Measurements from ENCODE around the gene CDK8.

CDK8 gene

GRCh38 chr13:26323127-26323526 is 69.2 kb downstream of the CDK8 start:
- DNase-seq, result no peak

DNA sequence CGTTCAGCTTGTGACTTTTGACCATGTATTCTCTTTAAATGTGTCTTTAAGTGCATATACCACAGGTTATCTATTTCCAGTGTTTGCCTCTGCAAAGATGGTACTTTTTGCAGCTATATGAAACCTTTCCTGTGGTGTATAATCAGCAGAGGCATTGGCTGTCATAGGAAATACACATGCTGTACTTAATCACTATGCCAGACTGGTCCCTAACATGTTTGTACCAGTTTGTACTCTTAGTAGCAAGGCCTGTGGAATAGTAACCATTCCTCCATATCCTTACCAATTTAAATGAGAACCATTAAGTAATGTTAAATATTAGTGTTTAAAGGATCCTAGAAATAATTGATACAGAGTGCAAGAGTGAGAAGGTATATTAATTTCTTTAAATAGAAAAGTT is 69.8 kb downstream of the CDK8 start:
- DNase-seq, result no peak

GRCh38 chr13:26324294-26324693 is 70.4 kb downstream of the CDK8 start:
- DNase-seq, result no peak

- no peak for DNase-seq
These were observed 70.9 kb downstream of the CDK8 start for GRCh38 chr13:26324867-26325266.

- no peak for DNase-seq
These were observed 71.9 kb downstream of the CDK8 start for GRCh38 chr13:26325876-26326275.

GRCh38 chr13:26326562-26326961 is 72.6 kb downstream of the CDK8 start:
- DNase-seq, result no peak

GRCh38 chr13:26327940-26328725 is 74.2 kb downstream of the CDK8 start:
- DNase-seq, result no peak

DNA sequence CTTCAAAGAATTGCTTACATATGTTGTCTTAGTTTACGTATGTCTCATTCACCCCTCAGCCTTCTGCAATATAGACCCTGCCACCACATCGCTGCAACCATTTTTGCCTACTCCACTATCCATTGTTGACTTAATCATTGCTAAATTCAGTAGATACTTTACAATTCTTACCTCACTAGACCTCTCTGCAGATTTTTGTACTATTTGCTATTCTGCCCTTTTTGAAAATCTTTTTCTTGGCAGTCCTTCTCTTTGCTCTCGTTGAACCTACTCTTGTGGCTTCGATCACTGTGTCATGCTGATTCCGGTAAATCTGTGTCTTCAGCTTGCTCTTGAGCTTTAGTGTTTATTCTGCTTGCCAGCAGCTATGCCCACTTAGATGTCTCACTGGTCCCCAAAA is 81.2 kb downstream of the CDK8 start:
- no peak for DNase-seq

- no peak for DNase-seq
These were observed 86.9 kb downstream of the CDK8 start for GRCh38 chr13:26340807-26341206.

DNA sequence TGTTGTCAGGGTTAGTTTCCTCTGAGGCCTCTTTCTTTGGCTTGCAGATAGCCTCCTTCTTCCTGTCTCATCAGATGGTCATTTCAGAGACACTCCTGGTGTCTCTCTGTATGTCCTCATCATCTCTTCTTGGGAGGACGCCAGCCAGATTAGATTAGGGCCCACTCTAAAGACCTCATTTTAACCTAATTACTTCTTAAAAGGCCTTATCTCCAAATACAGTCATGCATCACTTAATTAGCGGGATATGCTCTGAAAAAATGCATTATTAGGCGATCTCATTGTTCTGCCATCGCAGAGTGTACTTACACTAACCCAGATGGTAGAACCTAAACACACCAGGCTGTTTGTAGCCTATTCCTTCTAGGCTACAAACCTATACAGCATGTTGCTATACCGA is 89.0 kb downstream of the CDK8 start:
- DNase-seq, result no peak

- DNase-seq, result no peak
These were observed 89.9 kb downstream of the CDK8 start for GRCh38 chr13:26343816-26344215.

DNA sequence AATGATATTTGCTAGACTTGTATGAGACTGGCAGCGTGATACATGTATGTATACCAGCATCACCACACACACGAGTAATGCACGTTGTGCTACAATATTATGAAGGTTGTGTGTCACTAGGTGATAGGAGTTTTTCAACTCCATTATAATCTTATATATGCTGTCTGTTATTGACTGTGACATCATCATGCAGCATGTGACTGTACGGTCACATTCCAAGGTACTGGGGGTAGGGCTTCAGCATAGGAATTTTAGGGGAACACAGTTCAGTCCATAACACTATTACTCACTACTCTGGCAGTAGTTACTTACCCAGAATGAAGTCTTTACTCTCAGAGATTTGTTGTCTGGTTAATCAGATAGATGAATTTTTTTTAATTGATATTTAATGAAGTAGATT is 91.1 kb downstream of the CDK8 start:
- DNase-seq, result no peak

DNA sequence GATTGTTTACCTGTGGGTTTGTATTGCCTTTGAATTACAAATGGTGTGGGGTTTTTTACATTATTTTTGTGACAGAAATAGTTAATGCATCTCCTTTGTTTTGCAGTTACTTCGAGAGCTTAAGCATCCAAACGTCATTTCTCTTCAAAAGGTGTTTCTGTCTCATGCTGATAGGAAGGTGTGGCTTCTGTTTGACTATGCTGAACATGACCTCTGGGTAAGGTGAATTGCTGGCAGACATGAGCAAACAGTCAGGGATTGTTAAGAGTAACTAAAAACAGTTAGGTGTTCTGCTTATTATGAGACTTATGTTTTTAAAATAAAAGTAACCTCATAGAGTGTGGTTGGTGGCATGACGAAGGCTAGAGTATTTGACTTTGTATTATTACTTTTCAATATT is 95.0 kb downstream of the CDK8 start:
- DNase-seq, result no peak

DNA sequence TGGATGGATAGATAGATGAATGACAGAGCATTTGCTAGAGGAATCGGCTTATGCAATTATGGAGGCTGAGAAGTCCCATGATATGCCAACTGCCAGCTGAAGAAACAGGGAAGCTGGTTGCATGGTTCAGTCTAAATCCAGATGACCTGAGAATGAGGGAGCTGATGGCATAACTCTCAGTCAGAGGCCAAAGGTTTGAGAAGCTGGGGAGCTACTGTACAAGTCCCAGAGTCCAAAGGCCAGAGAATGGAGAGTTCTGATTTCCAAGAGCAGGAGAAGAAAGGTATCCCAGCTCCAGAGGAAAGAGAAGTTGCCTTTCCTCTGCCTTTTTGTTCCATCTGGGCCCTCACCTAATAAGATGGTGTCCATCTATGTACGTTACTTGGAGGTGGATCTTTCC is 108.3 kb downstream of the CDK8 start:
- DNase-seq, result no peak

DNA sequence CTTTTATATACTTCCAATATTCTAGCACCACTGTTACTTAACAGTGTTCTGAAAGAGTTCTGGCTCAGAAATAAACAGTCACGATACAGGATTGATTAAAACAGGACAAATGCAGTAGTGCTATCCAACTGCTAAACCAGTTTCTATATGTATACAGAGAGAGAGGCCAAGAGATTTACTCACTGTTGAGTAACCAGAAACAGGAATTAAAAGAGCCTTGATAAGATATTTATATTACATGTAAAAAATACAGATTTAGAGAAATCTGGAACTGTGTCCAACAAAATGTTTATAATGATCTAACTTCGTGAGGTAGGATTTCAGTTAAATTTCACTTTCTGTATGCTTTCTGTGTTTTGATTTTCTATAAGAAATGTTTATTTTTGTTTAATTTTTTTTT is 116.6 kb downstream of the CDK8 start:
- DNase-seq, result no peak

GRCh38 chr13:26372747-26373146 is 118.8 kb downstream of the CDK8 start:
- no peak for DNase-seq

GRCh38 chr13:26376430-26376829 is 122.5 kb downstream of the CDK8 start:
- no peak for DNase-seq

- DNase-seq, result no peak
These were observed 123.1 kb downstream of the CDK8 start for GRCh38 chr13:26377038-26377437.

DNA sequence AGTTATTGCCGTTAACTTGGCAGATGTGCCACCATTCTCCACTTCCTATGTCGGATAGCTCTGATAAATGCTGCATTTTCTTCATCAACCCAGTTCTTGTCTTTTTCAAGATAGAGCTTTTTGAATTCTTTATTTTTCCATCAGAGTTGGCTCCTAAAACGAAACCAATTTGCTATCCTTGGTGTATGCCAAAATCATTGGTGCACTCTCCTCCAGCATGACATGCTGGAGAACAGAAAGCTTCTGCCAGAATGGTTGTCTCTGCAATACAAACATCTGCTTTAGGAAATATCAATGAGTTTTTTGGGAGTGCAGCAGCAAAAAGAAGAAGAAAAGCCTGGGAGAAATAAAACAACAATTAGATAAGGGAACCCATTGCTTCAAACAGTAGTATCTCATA is 124.2 kb downstream of the CDK8 start:
- DNase-seq, result no peak

DNA sequence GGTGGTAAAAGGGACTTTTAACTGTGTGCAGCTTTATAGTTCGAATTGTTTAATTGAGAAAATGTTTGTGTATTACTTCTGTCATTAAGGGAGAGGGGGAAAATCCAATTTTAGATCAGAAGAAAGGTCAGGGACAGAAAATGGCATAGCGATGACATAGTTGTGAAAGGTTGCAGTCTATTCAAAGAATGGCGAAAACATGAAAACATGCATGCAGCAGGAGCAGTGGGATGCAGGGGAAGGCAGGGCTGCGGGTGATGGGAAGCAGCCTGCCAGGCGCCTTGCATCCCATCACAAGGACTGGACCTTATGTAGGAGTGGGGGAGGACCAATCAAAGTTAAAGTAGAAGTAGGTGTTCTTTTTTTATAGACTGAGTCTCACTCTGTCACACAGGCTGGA is 125.9 kb downstream of the CDK8 start:
- DNase-seq, result no peak

DNA sequence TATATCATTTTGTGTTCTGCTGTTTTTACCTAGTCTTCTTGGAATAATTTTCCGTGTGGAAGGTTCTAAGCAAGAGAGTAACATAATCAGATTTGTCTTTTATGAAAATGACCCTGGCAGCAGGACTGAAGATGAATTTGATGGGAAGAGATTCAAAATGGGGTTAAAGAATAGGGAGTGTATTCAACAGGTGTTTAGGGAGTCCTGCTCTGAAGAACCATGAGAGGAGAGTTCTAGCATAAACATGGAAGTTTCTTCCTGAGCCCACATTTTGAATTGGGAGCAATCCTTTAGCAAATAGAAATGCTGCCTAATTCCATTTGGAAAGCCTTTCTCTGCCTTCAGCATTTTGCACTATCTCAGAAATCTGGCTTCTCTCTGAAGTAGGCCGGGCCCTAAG is 127.0 kb downstream of the CDK8 start:
- no peak for DNase-seq

DNA sequence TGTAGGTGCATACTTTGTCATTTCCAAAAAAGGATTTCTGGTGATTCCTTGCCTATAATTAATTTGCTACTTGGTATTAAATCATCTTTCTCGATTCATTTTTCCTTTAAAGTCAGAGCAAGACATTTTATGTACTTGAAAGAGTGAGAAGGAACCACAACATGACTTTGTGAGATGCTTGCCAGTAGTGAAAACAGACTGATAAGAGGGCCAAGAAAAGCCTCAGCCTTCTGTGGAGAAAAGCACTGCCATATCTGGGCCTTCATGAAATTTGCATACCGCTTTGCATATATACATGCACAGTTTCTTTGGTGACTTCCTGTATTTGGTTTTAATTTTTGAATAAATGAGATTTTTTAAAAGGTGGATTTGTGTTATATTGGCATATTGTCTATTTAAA is 128.4 kb downstream of the CDK8 start:
- no peak for DNase-seq

- DNase-seq, result no peak
These were observed 128.9 kb downstream of the CDK8 start for GRCh38 chr13:26382835-26383234.

GRCh38 chr13:26384587-26384986 is 130.7 kb downstream of the CDK8 start:
- no peak for DNase-seq

GRCh38 chr13:26386026-26386425 is 132.1 kb downstream of the CDK8 start:
- DNase-seq, result no peak

All from T-helper 9 cell (primary cell).